ENCODE measurements around the gene SLC39A13. TPM values are rescaled to one million over a fixed set of nuclear protein-coding genes. Genes with fewer than 3 reads are reported as not detected.

The SLC39A13 gene
- total and polyA plus RNA-seq, 2 donors (not counting 1 experiment from before 2014, with no cell fraction given): 62.9 to 88.7 TPM

DNA sequence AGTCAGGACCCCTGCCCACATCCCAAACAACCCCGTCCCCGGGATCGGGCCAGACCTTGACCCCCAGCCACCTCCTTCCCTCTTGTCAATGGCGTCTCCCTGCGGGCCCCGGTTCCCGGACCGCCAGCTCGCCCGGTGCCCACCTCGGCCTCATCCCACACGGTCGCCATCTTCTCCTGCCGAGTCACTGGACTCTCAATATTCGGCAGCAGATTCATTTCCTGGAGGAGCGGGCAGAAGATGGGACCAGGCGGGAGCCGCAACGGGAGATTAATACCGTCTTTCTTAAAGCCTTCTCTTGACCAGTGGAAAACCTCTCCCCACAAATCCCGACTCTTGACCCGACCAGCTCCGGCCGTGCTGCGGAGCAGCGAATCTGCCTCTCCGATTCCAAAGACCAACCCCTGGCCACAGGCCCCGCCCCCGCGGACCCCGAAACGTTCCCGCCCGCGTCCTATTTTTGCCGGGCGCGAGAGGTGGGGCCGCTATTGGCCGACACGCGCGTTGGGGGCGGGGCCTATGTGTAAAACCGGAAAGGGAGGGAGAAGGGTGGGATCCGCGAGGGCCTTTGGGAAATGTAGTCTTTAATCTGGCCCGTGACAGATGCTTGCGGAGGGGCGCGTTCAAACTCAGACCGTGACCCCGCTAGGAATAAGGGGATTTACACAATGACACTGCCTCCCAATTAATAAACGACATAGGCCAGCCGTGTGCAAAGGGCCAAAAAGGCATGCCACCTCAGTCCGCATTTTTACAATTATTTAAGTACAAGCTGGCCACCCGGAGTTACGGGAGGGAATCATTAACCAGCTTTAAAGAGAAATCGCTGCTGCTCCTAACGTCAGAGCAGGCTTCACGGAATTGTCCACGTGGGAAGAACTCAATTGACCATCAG, 17.9 kb downstream of the SLC39A13 start, which contains the start of gene PSMC3:
PSMC3 (minus strand) TSS at position 378 of the 895 bp plus-strand sequence; CDS start at position 218, 160 bp downstream.
- Histone ChIP-seq H3K79me2 (ENCODE audit: control insufficient read depth, insufficient read depth, low read length) (peaks cover 24% of the 10 kb centered on the region), H2AFZ (ENCODE audit: low read length) (peak within 1 kb of the TSS; percentile 95), H3K4me2 (ENCODE audit: extremely low read depth, insufficient read depth, low read length) (peak within 1 kb of the TSS; percentile 98), H4K20me1 (ENCODE audit: control insufficient read depth, extremely low read depth, insufficient read depth, low read length) (no peaks in the 10 kb centered on the region), H3K36me3 (ENCODE audit: control insufficient read depth, insufficient read depth, low read length) (peaks cover 20% of the 10 kb centered on the region), H3K27me3 (ENCODE audit: control insufficient read depth, insufficient read depth, low read length) (no peaks in the 10 kb centered on the region), H3K9ac (ENCODE audit: insufficient read depth, low read length) (peak within 1 kb of the TSS; percentile 96), H3K4me3 (replicated peaks in 1 of 4; ENCODE audit: control extremely low read depth in 1 of 4, insufficient read depth in 1 of 4, low read depth in 3 of 4, low read length in 4 of 4) (peak within 1 kb of the TSS; percentile 64 to 98 (median 85)), H3K27ac (ENCODE audit: insufficient read depth, low read length) (peak within 1 kb of the TSS; percentile 97), H3K9me3 (ENCODE audit: control insufficient read depth, insufficient read depth, low read depth, low read length) (no peaks in the 10 kb centered on the region), H3K4me1 (ENCODE audit: control insufficient read depth, extremely low read depth, insufficient read depth, low read length) (peaks cover 4% of the 10 kb centered on the region)
- peak; percentile 91 to 96 for DNase-seq (ENCODE audit: low read depth in 2 of 2)
- TF ChIP-seq EZH2 (IDR thresholded peaks at IDR 0.05; ENCODE audit: low read length, missing control alignments): no peak
- TF ChIP-seq, protein P1, sequence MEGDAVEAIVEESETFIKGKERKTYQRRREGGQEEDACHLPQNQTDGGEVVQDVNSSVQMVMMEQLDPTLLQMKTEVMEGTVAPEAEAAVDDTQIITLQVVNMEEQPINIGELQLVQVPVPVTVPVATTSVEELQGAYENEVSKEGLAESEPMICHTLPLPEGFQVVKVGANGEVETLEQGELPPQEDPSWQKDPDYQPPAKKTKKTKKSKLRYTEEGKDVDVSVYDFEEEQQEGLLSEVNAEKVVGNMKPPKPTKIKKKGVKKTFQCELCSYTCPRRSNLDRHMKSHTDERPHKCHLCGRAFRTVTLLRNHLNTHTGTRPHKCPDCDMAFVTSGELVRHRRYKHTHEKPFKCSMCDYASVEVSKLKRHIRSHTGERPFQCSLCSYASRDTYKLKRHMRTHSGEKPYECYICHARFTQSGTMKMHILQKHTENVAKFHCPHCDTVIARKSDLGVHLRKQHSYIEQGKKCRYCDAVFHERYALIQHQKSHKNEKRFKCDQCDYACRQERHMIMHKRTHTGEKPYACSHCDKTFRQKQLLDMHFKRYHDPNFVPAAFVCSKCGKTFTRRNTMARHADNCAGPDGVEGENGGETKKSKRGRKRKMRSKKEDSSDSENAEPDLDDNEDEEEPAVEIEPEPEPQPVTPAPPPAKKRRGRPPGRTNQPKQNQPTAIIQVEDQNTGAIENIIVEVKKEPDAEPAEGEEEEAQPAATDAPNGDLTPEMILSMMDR (conservative IDR thresholded peaks at IDR 0.05 in 1 of 2, IDR thresholded peaks at IDR 0.05 in 1 of 2; ENCODE audit: low read depth in 1 of 2, low read length in 2 of 2): no peak

DNA sequence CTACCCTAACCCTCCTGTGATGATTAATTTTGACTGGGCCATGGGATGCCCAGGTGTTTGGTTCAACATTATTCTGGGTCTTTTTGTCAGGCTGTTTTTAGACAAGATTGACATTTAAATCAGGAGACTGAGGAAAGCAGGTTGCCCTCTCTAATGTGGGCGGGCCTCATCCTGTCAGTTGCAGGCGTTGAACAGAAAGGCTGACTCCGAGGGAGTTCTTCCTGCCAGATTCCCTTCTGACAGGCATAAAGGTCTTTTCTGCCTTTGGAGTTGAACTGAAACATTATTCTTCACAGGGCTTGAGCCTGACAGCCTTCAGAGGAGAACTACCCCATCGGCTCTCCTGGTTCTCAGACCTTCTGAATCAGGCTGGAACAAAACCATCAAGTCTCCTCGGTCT, 22.1 kb downstream of the SLC39A13 start:
- Histone ChIP-seq H3K36me3 (ENCODE audit: control insufficient read depth, insufficient read depth, low read length) (no peaks in the 10 kb centered on the region), H3K4me2 (ENCODE audit: extremely low read depth, insufficient read depth, low read length) (no peak overlapping the region), H3K9ac (ENCODE audit: insufficient read depth, low read length) (no peak overlapping the region), H3K9me3 (ENCODE audit: control insufficient read depth, insufficient read depth, low read depth, low read length) (no peaks in the 10 kb centered on the region), H3K27me3 (ENCODE audit: control insufficient read depth, insufficient read depth, low read length) (no peaks in the 10 kb centered on the region), H3K4me1 (ENCODE audit: control insufficient read depth, extremely low read depth, insufficient read depth, low read length) (no peaks in the 10 kb centered on the region), H3K79me2 (ENCODE audit: control insufficient read depth, insufficient read depth, low read length) (peaks cover 6% of the 10 kb centered on the region), H4K20me1 (ENCODE audit: control insufficient read depth, extremely low read depth, insufficient read depth, low read length) (no peaks in the 10 kb centered on the region), H2AFZ (ENCODE audit: low read length) (no peak overlapping the region), H3K4me3 (replicated peaks in 1 of 4; ENCODE audit: control extremely low read depth in 1 of 4, insufficient read depth in 1 of 4, low read depth in 3 of 4, low read length in 4 of 4) (no peak overlapping the region), H3K27ac (ENCODE audit: insufficient read depth, low read length) (no peak overlapping the region)
- DNase-seq (ENCODE audit: low read depth in 2 of 2): no peak
- no peak for TF ChIP-seq EZH2 (IDR thresholded peaks at IDR 0.05; ENCODE audit: low read length, missing control alignments)
- TF ChIP-seq, protein P1 (conservative IDR thresholded peaks at IDR 0.05 in 1 of 2, IDR thresholded peaks at IDR 0.05 in 1 of 2; ENCODE audit: low read depth in 1 of 2, low read length in 2 of 2): no peak

DNA sequence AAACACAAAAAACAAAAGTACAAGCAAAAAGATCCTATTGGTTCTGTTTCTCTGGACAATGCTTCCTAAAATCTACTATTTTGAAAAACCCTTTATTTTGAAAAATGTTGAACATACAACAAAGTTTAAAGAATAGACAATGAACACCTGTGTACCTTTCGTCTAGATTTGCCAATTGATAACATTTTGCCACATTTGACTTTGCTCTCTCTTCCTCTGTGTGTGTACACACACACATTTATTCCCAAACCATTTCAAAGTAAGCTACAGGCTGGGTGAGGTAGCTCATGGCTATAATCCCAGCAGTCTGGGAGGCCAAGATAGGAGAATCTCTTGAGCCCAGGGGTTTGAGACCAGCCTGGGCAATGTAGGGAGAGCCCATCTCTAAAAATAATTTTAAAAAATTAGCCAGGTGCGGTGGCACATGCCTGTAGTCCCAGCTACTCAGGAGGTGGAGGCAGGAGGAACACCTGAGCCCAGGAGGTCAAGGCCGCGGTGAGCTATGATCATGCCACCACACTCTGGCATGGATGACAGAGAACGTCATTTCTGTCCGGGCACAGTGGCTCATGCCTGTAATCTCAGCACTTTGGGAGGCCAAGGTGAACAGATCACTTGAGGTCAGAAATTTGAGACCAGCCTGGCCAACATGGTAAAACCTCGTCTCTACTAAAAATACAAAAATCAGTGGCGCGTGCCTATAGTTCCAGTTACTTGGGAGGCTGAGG, 23.1 kb downstream of the SLC39A13 start:
- Histone ChIP-seq H2AFZ (ENCODE audit: low read length) (no peak overlapping the region), H3K27me3 (ENCODE audit: control insufficient read depth, insufficient read depth, low read length) (no peaks in the 10 kb centered on the region), H3K27ac (ENCODE audit: insufficient read depth, low read length) (no peak overlapping the region), H3K9me3 (ENCODE audit: control insufficient read depth, insufficient read depth, low read depth, low read length) (no peaks in the 10 kb centered on the region), H3K36me3 (ENCODE audit: control insufficient read depth, insufficient read depth, low read length) (no peaks in the 10 kb centered on the region), H3K4me3 (replicated peaks in 1 of 4; ENCODE audit: control extremely low read depth in 1 of 4, insufficient read depth in 1 of 4, low read depth in 3 of 4, low read length in 4 of 4) (no peak overlapping the region), H4K20me1 (ENCODE audit: control insufficient read depth, extremely low read depth, insufficient read depth, low read length) (no peaks in the 10 kb centered on the region), H3K79me2 (ENCODE audit: control insufficient read depth, insufficient read depth, low read length) (no peaks in the 10 kb centered on the region), H3K4me2 (ENCODE audit: extremely low read depth, insufficient read depth, low read length) (no peak overlapping the region), H3K9ac (ENCODE audit: insufficient read depth, low read length) (no peak overlapping the region), H3K4me1 (ENCODE audit: control insufficient read depth, extremely low read depth, insufficient read depth, low read length) (no peaks in the 10 kb centered on the region)
- DNase-seq (ENCODE audit: low read depth in 2 of 2): no peak
- TF ChIP-seq, protein P1 (conservative IDR thresholded peaks at IDR 0.05 in 1 of 2, IDR thresholded peaks at IDR 0.05 in 1 of 2; ENCODE audit: low read depth in 1 of 2, low read length in 2 of 2): no peak
- no peak for TF ChIP-seq EZH2 (IDR thresholded peaks at IDR 0.05; ENCODE audit: low read length, missing control alignments)

Measured in fibroblast of lung (primary cell).